Breast epithelium (tissue), 4 donors: Measurements from ENCODE around the gene GSTP1. TPM values are rescaled to one million over a fixed set of nuclear protein-coding genes. Genes with fewer than 3 reads are reported as not detected.

Experiments
- DNase-seq, 2 donors: peaks; one replicate each; pipeline ENCODE4 v3.0.0-alpha.2; 2019; ENCODE audit warnings: low spot score in 2 of 2
- H3K27ac ChIP-seq, 2 donors: fragments of 200-600 bp; sonication (generic) in 1 of 2; one replicate each; pipeline ENCODE4 v1.5.1; 2016 to 2019; ENCODE audit warnings: mild to moderate bottlenecking in 1 of 2
- H3K27me3 ChIP-seq, 2 donors: fragments of 200-600 bp; sonication (generic) in 1 of 2; one replicate each; pipeline versions ENCODE4 v1.5.1 to v1.6.0; 2017 to 2019; ENCODE audit warnings: control low read depth in 1 of 2, mild to moderate bottlenecking in 1 of 2
- H3K36me3 ChIP-seq: fragments of 200-600 bp; one replicate; pipeline ENCODE4 v1.5.1; 2019
- H3K4me1 ChIP-seq, 2 donors: fragments of 200-600 bp; sonication (generic); one replicate each; pipeline ENCODE4 v1.5.1; 2016 to 2019; ENCODE audit warnings: control low read depth in 1 of 2
- H3K4me3 ChIP-seq, 3 donors: fragments of 200-600 bp; sonication (generic); 1 replicate in 2 of 3; 2 replicates in 1 of 3; pipeline ENCODE4 v1.5.1; 2016 to 2019; ENCODE audit warnings: mild to moderate bottlenecking in 3 of 3, moderate library complexity in 2 of 3
- H3K9me3 ChIP-seq, 2 donors: fragments of 200-600 bp; sonication (generic) in 1 of 2; one replicate each; pipeline ENCODE4 v1.5.1; 2016 to 2019; ENCODE audit warnings: control low read depth in 1 of 2
- CTCF ChIP-seq, 3 donors: fragments of 450-650 bp; IDR thresholded peaks; one replicate each; pipeline ENCODE4 v1.5.1; 2016 to 2017; ENCODE audit warnings: antibody characterized with exemption in 3 of 3, mild to moderate bottlenecking in 3 of 3, moderate library complexity in 3 of 3
- POLR2A ChIP-seq: fragments of 450-650 bp; IDR thresholded peaks from one replicate; pipeline ENCODE4 v1.6.1; 2016; ENCODE audit warnings: antibody characterized with exemption, mild to moderate bottlenecking, moderate library complexity
- POLR2AphosphoS5 ChIP-seq, 3 donors: sonication (generic); formaldehyde crosslinking; IDR thresholded peaks; one replicate each; pipeline ENCODE4 v1.6.1; 2017; ENCODE audit warnings: antibody characterized with exemption in 3 of 3
- intact Hi-C: fragments of 100-400 bp; cut with DNase I; formaldehyde crosslinking; loops from one replicate; pipeline ENCODE4 v1.15.1; 2023; ENCODE audit warnings: low total_unique reads
- total RNA-seq, 3 donors: library from RNA; depleted of rRNA; stranded (reverse); fragments of >200 nt; gene quantifications; one replicate each; pipeline ENCODE4 v1.1.0, GENCODE V29; 2016

The GSTP1 gene
- 1,000 to 10,000 TPM in 2 of 3 donors, 100 to 1,000 TPM in 1; 552 to 1,029 (median 1,013) TPM for total RNA-seq

GRCh38 chr11:67583247-67584204 is at the start of gene GSTP1:
TSS of gene GSTP1 (plus strand) at chr11:67583812. CDS start at chr11:67583844, 32 bp downstream.
- intact Hi-C loops: no loop called here

GRCh38 chr11:67534070-67534679 is 49.4 kb upstream of the GSTP1 start:
- H3K36me3 ChIP-seq: no peaks in the 10 kb centered on the region
- H3K27ac ChIP-seq: no peak overlapping the region
- H3K4me3 ChIP-seq: no peak overlapping the region
- intact Hi-C loops: no loop called here
- peaks cover 0 to 14% of the 10 kb centered on the region in 2 donors for H3K9me3 ChIP-seq
- no peak for TF ChIP-seq POLR2AphosphoS5 (IDR thresholded peaks at IDR 0.05)
- no peak for TF ChIP-seq POLR2A
- no peak for TF ChIP-seq CTCF (IDR thresholded peaks at IDR 0.05)
- no peaks in the 10 kb centered on the region for H3K4me1 ChIP-seq
- H3K27me3 ChIP-seq: no peaks in the 10 kb centered on the region
- no peak for DNase-seq

More at GRCh38 chr11:67583247-67584204, at the start of gene GSTP1:
- TF ChIP-seq POLR2A (no peak), POLR2AphosphoS5 (IDR thresholded peaks at IDR 0.05) (peak; percentile 81 to 87 (median 86)), CTCF (IDR thresholded peaks at IDR 0.05) (peak; percentile 40 to 79 (median 42))
- H3K9me3 ChIP-seq: no peaks in the 10 kb centered on the region
- H3K4me1 ChIP-seq: peaks cover 3 to 5% of the 10 kb centered on the region in 2 donors
- peak; percentile 81 to 85 for DNase-seq
- H3K36me3 ChIP-seq: no peaks in the 10 kb centered on the region
- no peaks in the 10 kb centered on the region for H3K27me3 ChIP-seq
- H3K4me3 ChIP-seq: peak within 1 kb of the TSS; percentile 69 to 99 (median 78)
- peak within 1 kb of the TSS; percentile 98 to 100 for H3K27ac ChIP-seq

DNA sequence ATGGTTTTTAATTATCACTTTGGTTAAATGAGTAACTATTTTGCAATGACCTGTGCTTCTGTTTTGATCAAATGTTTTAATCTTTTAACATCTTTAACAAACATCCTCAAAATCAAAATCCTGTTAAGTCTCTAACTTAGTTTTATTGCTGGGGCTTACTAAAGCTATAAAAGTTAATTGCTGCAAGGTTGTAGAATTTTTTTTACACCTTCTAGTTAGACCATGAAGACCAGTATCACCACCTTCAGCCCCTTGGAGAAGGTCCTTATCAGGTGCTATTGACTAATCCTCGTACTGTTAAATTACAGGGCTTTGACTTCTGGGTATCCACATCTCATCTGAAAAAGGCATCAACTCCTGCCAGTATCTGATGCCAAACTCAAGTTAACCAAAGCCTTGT is 48.1 kb upstream of the GSTP1 start:
- TF ChIP-seq POLR2AphosphoS5 (IDR thresholded peaks at IDR 0.05) (no peak), POLR2A (no peak), CTCF (IDR thresholded peaks at IDR 0.05) (no peak)
- intact Hi-C loops: no loop called here
- Histone ChIP-seq H3K4me1 (no peaks in the 10 kb centered on the region), H3K9me3 (peaks cover 0 to 14% of the 10 kb centered on the region in 2 donors), H3K27me3 (no peaks in the 10 kb centered on the region), H3K4me3 (no peak overlapping the region), H3K27ac (no peak overlapping the region), H3K36me3 (no peaks in the 10 kb centered on the region)
- DNase-seq: no peak

GRCh38 chr11:67538306-67538705 is 45.3 kb upstream of the GSTP1 start:
- Histone ChIP-seq H3K4me3 (no peak overlapping the region), H3K4me1 (no peaks in the 10 kb centered on the region), H3K27me3 (no peaks in the 10 kb centered on the region), H3K36me3 (no peaks in the 10 kb centered on the region), H3K9me3 (peaks cover 0 to 14% of the 10 kb centered on the region in 2 donors), H3K27ac (no peak overlapping the region)
- DNase-seq: no peak
- TF ChIP-seq CTCF (IDR thresholded peaks at IDR 0.05) (no peak), POLR2AphosphoS5 (IDR thresholded peaks at IDR 0.05) (no peak), POLR2A (no peak)
- intact Hi-C loops: no loop called here
